Neutrophil (primary cell): ENCODE data around the gene MMP17.

Source experiments
- H3K27ac ChIP-seq: fragments of 200-600 bp; sonication (generic); 2 replicates; pipeline ENCODE4 v1.5.1; 2016; ENCODE audit warnings: mild to moderate bottlenecking, moderate library complexity
- H3K27me3 ChIP-seq: fragments of 200-600 bp; sonication (generic); 2 replicates; pipeline ENCODE4 v1.6.0; 2016; ENCODE audit warnings: mild to moderate bottlenecking
- H3K36me3 ChIP-seq: fragments of 200-600 bp; sonication (generic); 2 replicates; pipeline ENCODE4 v1.5.1; 2017
- H3K4me1 ChIP-seq, 2 experiments: fragments of 200-600 bp in 1 of 2; sonication (generic) in 1 of 2; 1 replicate in 1 of 2; 2 replicates in 1 of 2; pipeline versions ENCODE4 v1.5.1 to v1.6.1; 2013 to 2016; ENCODE audit warnings: low read depth in 1 of 2, low read length in 1 of 2, mild to moderate bottlenecking in 1 of 2, moderate library complexity in 1 of 2; ENCODE audit not compliant: control insufficient read depth in 1 of 2, insufficient read depth in 1 of 2
- H3K4me3 ChIP-seq, 2 experiments: fragments of 200-600 bp in 1 of 2; sonication (generic) in 1 of 2; 1 replicate in 1 of 2; 2 replicates in 1 of 2; pipeline ENCODE4 v1.5.1; 2013 to 2016; ENCODE audit warnings: low read depth in 1 of 2, low read length in 1 of 2, mild to moderate bottlenecking in 1 of 2, moderate library complexity in 1 of 2
- H3K9me3 ChIP-seq: fragments of 200-600 bp; sonication (generic); 2 replicates; pipeline ENCODE4 v1.5.1; 2016
- CTCF ChIP-seq: fragments of 200-600 bp; sonication (generic); IDR thresholded peaks from 2 replicates; pipeline ENCODE4 v1.5.1; 2016; ENCODE audit warnings: antibody characterized with exemption

Gene MMP17

GRCh38 chr12:131893605-131894312, 65.6 kb downstream of the MMP17 start:
- H3K9me3 ChIP-seq, result no peaks in the 10 kb centered on the region
- peak overlapping the region in 1 of 2 experiments; percentile 80 for H3K4me3 ChIP-seq
- H3K27ac ChIP-seq, result peak overlapping the region; percentile 97
- H3K27me3 ChIP-seq, result no peaks in the 10 kb centered on the region
- peaks cover 25 to 30% of the 10 kb centered on the region in 2 experiments for H3K4me1 ChIP-seq
- no peak for TF ChIP-seq CTCF
- peaks cover 4% of the 10 kb centered on the region for H3K36me3 ChIP-seq

- Histone ChIP-seq H3K4me1 (peaks cover 26 to 30% of the 10 kb centered on the region in 2 experiments), H3K4me3 (peak within 1 kb of the TSS; percentile 80 to 98), H3K36me3 (peaks cover 10% of the 10 kb centered on the region), H3K9me3 (no peaks in the 10 kb centered on the region), H3K27ac (peak within 1 kb of the TSS; percentile 97), H3K27me3 (no peaks in the 10 kb centered on the region)
- TF ChIP-seq CTCF, result peak; percentile 25
These were observed 66.2 kb downstream of the MMP17 start, which contains the start of gene ULK1 for GRCh38 chr12:131894313-131894860. Gene ULK1, plus strand, starts transcription at chr12:131894622. Its CDS starts 380 bp downstream, at chr12:131895002.

DNA sequence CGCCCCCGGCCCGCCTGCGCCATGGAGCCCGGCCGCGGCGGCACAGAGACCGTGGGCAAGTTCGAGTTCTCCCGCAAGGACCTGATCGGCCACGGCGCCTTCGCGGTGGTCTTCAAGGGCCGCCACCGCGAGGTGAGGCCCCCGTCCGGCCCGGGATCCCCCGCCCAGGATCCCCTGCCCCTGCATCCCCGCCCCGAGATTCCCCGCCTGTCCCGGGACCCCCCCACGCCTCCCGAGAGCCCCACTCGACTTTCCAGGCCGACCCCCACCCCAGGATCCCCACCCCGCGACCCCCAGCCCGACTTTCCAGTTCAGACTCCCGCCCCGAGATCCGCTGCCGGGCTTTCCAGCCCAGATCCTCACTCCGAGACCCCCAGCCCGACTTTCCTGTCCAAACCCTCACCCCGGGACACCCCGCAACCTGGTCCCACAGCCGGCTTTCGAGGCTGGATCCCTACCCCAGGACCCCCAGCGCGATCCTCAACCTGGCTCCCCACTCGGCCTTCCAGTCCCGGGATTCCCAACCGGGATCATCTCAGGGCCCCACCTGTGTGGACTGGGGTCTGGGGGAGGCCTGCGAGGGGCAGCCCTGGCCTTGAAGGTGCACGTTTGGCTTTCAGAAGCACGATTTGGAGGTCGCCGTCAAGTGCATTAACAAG, 66.9 kb downstream of the MMP17 start:
- H3K9me3 ChIP-seq, result no peaks in the 10 kb centered on the region
- H3K4me3 ChIP-seq, result peak overlapping the region; percentile 80 to 98
- no peaks in the 10 kb centered on the region for H3K27me3 ChIP-seq
- H3K4me1 ChIP-seq, result peaks cover 29 to 32% of the 10 kb centered on the region in 2 experiments
- no peak for TF ChIP-seq CTCF
- peaks cover 13% of the 10 kb centered on the region for H3K36me3 ChIP-seq
- H3K27ac ChIP-seq, result peak overlapping the region; percentile 97

DNA sequence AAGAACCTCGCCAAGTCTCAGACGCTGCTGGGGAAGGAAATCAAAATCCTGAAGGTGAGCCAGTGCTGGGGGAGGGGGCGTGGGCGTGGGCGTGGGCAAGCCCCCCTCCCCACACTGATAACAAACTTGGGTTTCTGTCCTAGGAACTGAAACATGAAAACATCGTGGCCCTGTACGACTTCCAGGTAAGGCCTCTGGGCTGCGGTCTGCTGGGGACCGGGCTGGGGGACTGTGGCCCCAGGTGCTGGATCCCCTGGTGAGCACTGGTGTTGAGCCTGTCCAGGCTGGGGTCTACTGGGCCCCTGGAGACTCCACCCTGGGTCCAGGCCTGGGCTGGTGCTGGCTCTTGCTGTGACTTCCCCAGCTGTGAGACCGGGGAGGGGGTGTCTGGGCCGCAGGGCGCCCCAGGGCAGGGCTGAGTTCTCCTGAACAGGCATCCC, 67.5 kb downstream of the MMP17 start:
- no peaks in the 10 kb centered on the region for H3K9me3 ChIP-seq
- peak overlapping the region; percentile 80 to 98 for H3K4me3 ChIP-seq
- no peaks in the 10 kb centered on the region for H3K27me3 ChIP-seq
- peaks cover 29 to 32% of the 10 kb centered on the region in 2 experiments for H3K4me1 ChIP-seq
- H3K27ac ChIP-seq, result peak overlapping the region; percentile 97
- H3K36me3 ChIP-seq, result peaks cover 18% of the 10 kb centered on the region
- TF ChIP-seq CTCF, result no peak

- H3K9me3 ChIP-seq, result no peaks in the 10 kb centered on the region
- TF ChIP-seq CTCF, result no peak
- peaks cover 29 to 32% of the 10 kb centered on the region in 2 experiments for H3K4me1 ChIP-seq
- H3K27ac ChIP-seq, result peak overlapping the region; percentile 97
- peaks cover 20% of the 10 kb centered on the region for H3K36me3 ChIP-seq
- peak overlapping the region; percentile 80 to 98 for H3K4me3 ChIP-seq
- no peaks in the 10 kb centered on the region for H3K27me3 ChIP-seq
These were observed 68.1 kb downstream of the MMP17 start for GRCh38 chr12:131896080-131896810.
